Left kidney (tissue), 8 donors: ENCODE data around the gene PCDHB1. TPM values are rescaled to one million over a fixed set of nuclear protein-coding genes. Genes with fewer than 3 reads are reported as not detected.
A peak's percentile ranks its signal among the peaks of the same experiment; 100 is the strongest.

Source experiments
- DNase-seq: peaks from one replicate; pipeline ENCODE4 v3.0.0-alpha.2; 2013
- long read RNA-seq, 8 donors: transcript quantifications; one replicate each; lab custom pipeline, GENCODE V29; 2026
- polyA plus RNA-seq: library from polyadenylated mRNA; unstranded; fragments of 120-200 nt; gene quantifications from one replicate; pipeline ENCODE4 v1.2.1, GENCODE V29; 2013; ENCODE audit not compliant: insufficient read length

PCDHB1 gene
- polyA plus RNA-seq: 0.13 TPM
- long read RNA-seq, donor 1, full-length matches to known transcripts: 1 of 1 reads
- long read RNA-seq, donor 1, partial matches to known transcripts: 0 of 1 reads
- long read RNA-seq, donor 1, other reads (novel, unspliced or antisense): 0 of 1 reads
- long read RNA-seq, donor 2: 0 reads
- long read RNA-seq, donor 3: 0 reads
- long read RNA-seq, donor 4: 0 reads
- long read RNA-seq, donor 5: 0 reads
- long read RNA-seq, donor 6: 0 reads
- long read RNA-seq, donor 7: 0 reads
- long read RNA-seq, donor 8: 0 reads

- no peak for DNase-seq
These were observed at the start of gene PCDHB1 for GRCh38 chr5:141050622-141051520. Gene PCDHB1, plus strand, starts transcription at chr5:141051374. Its CDS starts 97 bp downstream, at chr5:141051471.

- peak; percentile 11 for DNase-seq
These were observed 49.7 kb upstream of the PCDHB1 start for GRCh38 chr5:141001446-141001843.

DNA sequence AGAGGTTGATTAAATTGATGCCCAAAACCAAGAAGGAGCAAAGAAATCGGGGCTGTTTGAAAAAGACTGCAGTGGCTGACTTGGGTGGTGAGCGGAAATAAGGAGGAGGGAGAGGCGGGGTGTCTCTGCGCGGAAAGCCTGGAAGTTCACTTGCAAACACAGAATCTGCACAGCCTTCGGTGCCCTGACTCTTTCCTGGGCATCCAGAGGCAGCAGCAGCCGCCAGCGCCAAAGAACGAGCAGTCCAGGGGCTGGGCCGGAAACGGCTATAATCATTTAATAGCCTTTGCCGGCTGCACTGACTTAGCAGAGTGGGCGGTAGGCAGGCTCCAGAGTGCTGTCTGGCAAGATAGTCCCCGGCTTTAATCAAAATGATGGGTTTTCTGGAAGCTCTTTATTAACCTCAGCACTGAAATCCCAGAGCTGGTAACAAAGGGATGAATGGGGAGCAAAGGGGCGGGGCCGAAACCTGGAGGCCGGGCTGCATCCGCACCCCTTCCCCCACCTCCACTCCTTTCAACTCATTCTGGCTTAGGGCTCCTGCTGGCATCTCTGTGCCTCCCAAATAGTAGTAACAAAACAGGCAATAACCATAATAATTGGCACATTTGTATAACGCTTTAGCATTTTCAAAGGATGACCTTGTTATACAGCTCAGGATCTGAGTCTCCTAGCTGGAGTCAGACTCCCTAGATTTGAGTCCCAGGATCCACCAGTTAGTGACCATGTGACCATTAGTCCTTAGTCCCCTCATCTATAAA, 49.1 kb upstream of the PCDHB1 start:
- peak; percentile 18 for DNase-seq

DNA sequence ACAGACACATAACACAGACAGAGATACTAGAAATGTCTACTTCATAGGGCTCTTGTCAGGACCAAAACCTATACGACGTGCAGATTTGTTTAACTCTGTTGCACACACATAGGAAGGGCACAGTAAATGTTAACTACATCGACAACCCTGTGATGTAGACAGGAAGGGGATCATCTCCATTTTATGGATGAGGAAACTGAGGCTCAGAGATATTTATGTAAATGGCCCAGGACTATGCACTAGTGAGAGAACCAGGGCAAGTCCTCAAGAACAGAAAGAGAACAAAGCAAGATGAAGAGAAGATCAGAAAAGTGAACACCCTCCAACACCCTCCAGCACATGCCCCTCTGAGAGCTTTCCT, 48.6 kb upstream of the PCDHB1 start:
- DNase-seq: no peak

GRCh38 chr5:141003031-141003430, 48.1 kb upstream of the PCDHB1 start:
- no peak for DNase-seq

DNA sequence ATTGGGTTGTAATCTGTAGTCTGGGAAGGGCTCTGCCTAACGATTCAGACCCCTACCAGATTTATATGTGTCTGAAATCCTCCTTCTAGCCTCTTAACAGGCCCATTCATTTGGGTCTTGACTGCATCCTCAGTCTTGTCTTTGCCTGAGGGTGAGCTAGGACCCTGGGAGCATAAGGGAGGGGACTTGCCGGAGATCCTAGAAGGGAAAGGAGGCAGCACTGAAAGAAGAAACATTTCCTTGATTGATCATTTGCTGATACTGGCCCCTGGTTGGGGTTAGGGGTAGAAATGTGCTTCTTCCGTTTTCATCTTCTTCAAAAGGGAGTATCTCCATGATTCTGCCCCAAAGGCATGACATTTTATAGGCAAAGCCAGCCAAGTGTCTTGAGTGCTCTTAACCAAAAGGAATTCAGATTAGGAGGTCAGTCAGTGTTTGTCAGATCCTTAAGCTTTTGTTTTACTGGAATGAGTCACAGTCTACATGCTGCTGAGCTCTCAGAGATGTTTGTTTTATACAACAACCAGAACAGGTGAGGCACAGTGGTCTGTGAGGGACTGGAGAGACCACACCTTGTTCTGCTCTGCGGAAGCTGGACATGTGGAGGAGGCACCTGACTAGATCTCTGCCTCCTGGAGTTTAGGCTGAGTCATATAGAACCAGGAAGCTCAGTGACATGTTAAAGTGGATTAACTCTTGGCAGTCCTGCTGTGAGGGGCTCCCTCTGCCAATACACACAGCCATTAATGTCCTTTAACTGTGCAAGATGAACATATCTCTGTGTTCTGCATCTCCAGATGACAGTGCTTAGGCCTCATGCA, 47.2 kb upstream of the PCDHB1 start:
- no peak for DNase-seq

DNA sequence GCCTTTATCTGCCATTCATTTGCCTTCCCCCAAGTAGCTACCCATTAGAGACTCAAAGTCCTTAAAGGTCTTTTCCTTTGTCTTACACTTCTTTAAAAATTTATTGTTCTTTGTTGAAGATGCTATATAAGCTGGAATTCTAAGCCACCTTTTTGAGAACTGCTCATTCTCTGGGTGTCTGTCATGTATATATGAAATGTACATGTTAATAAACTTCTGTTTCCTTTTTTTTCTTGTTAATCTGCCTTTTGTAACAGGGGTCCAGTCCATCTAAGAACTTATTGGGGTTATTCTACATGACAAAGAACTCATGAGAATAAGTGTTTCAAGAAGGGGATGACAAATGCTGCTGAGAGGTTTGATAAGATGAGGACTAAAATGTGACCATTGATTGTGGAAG, 43.4 kb upstream of the PCDHB1 start:
- DNase-seq: no peak

DNA sequence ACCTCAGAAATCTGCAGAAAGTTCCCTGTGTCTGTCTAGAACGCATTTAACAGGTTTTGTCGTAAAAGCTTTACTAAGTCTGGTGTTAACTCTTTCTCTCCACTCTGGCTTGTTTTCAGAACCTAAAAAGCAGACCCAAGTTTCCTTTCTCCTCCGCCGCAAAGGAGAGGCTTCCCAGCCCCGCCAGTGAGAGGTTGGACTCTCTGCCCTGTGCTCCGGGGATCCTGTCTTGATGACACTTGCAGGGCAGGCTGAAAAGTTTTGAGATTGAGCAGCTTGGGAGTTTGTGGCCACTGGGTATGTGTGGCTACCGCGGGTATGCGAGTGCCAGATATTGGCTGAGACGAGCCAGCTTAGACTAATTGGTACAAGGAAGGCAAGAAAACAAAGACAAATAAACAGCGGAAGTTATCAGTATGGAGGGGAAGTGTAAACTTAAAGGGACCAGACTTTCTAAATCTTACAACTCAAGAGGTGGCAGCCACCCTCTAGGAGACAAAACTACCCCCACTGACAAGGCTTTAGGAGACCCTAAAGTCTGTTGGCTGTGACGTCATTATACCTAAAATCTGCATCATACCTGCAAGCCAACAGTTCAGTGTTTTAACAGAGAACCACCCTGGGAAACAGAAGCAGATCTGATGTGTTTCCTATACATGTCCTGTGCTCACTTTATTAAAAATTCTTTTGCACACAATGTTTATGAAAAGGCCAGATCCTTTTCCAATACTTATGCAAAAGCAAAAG, 41.0 kb upstream of the PCDHB1 start:
- DNase-seq: no peak

DNA sequence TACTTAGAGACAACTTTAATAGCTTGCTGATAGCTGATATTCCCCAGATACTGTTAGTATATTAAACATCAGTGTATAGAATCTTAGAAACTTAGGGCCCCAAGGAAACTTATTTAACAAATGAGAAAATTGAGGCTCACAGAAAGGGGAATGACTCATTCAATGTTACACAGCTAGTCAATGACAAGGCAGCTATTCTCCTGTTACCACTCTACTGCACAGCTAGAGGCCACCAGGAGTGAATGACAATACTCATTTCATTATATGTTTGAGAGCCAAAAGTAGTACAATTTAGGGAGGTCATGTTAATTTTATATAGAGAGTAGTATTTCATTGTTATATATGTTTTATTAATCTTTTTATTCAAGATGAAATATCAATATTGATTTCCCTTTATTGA, 33.2 kb upstream of the PCDHB1 start:
- no peak for DNase-seq

DNA sequence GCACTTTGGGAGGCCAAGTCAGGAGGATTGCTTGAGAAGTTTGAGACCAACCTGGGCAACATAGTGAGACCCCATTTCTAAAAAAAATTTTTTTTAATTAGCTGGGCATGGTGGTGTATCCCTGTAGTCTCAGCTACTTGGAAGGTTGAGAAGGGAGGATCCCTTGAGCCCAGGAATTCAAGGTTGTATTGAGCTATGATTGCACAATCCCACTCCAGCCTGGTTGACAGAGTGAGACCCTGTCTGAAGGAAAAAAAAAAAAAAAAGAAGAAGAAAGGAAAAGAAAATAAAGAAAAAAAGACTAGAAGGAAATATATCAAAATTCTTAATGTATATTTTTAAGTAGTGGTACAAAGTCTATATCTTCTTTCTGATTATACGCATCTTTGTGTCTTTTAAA, 28.8 kb upstream of the PCDHB1 start:
- DNase-seq: no peak

DNA sequence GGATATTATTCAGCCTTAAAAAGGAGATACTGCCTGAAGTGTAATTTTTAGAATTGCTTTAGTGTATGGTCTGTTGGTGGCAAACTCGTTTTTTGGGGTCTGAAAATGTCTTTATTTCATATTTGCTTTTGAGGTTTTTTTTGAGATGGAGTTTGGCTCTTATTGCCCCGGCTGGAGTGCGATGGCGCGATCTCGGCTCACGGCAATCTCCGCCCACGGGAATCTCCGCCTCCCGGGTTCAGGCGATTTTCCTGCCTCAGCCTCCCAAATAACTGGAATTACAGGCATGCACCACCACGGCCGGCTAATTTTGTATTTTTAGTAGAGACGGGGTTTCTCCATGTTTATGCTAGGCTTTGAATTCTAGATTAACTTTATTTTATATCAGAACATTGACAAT, 20.2 kb upstream of the PCDHB1 start:
- DNase-seq: no peak

GRCh38 chr5:141032626-141033025, 18.5 kb upstream of the PCDHB1 start:
- DNase-seq: no peak

- DNase-seq: no peak
These were observed 12.1 kb upstream of the PCDHB1 start for GRCh38 chr5:141039061-141039460.

- no peak for DNase-seq
These were observed 11.7 kb upstream of the PCDHB1 start for GRCh38 chr5:141039517-141039916.

DNA sequence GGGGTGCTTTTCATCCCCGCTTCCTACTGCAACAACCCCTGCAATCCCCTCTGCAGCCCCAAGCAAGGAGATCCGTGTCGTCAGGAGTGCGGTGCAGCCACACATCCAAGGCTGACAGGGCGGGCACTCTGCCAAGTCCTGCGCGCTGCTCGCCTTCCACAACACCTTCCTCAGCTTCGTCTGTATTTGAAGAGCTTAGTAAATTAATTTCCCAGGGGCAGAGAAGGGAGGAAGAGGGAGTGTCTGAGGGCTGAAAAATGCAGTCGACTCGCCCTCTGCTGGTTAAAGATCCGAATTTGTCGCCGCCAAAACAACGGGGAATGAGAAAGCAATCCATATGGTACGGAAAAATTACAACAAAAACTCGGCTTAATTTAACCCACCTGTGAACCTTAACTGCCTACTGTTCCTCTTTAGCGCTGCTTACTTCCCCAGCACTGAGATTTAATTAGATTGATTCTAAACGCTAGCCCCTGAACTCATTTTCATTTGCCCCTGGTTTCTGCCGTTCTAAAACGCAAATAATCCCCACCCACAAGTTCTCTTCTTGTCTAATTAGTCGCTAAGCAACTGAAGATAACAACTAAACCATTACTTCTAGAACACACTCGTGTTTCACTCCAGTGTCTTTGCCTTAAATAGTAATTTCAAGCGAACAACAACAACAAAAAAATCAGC, 10.9 kb upstream of the PCDHB1 start:
- DNase-seq: no peak

- DNase-seq: peak; percentile 90
These were observed 10.3 kb upstream of the PCDHB1 start for GRCh38 chr5:141040771-141041426.

DNA sequence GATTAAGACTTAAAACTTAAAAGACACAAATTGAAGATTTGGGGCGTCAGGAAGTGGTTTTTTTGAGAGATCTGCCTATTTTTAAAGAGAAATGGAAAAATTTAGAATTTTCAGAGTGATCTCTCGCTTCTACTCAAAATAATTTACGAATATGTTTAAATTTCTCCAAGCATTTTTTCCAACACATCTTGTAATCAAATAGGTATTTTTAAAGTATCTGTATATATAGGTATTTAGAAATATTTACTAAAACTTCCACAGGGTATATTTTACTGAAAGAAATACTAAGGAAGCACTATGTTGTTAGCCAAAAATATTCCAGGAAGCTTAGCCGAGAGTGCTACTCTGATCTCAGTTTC, 9.8 kb upstream of the PCDHB1 start:
- DNase-seq: no peak

- DNase-seq: no peak
These were observed 8.6 kb upstream of the PCDHB1 start for GRCh38 chr5:141042555-141042954.

GRCh38 chr5:141051521-141051866, 320 bp downstream of the PCDHB1 start:
- no peak for DNase-seq

DNA sequence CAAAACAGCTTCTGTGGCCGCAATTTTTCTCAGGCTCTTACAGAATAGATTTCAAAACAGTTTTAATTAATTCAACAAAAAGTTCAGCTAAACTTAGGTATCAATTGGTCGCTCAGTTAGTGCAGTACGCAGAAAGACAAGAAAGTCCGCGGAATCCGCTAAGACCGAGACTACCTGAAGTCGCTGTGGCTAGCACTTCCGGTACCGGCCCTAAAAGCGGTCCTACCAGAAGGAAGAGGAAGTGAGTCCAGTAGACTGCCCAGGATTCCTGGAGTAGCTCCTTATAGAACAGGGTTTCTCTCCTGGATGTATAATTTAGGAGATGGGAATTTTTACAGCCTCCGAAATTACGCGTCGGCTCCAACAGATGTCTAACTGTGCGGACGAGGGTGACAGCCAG, 26.7 kb downstream of the PCDHB1 start:
- no peak for DNase-seq
